SK-N-SH (cell line): Measurements from ENCODE around the gene MARCHF10. TPM values are rescaled to one million over a fixed set of nuclear protein-coding genes. Genes with fewer than 3 reads are reported as not detected.

ENCODE experiments used
- CTCF ChIA-PET: fragments of 300-600, 350-600 bp; formaldehyde crosslinking; extraction: SDS; loops from one replicate; lab custom pipeline; 2021; lab: Yijun Ruan, JAX
- POLR2A ChIA-PET: fragments of 350-600 bp; sonication (Branson Sonifier 250); formaldehyde crosslinking; extraction: SDS; loops from one replicate; lab custom pipeline; 2020; ENCODE audit warnings: antibody characterized with exemption, inconsistent platforms; lab: Yijun Ruan, JAX
- DNase-seq: peaks from one replicate; pipeline ENCODE4 v3.0.0; 2012
- H2AFZ ChIP-seq: fragments of 200-600 bp; sonication (generic); 2 replicates; pipeline ENCODE4 v1.8.1; 2016; ENCODE audit warnings: antibody characterized with exemption, mild to moderate bottlenecking, low read depth
- H3F3A ChIP-seq: fragments of 200-600 bp; sonication (generic); replicated peaks from 2 replicates; pipeline ENCODE3; 2016; ENCODE audit warnings: antibody characterized with exemption, mild to moderate bottlenecking; ENCODE audit not compliant: insufficient read depth
- H3K27ac ChIP-seq, 2 experiments: fragments of 200-500 bp in 1 of 2; fragments of 200-600 bp in 1 of 2; sonication (Bioruptor generic) in 1 of 2; sonication (generic), shearing (Covaris generic) in 1 of 2; 2 replicates each; pipeline versions ENCODE4 v1.5.1 to v1.6.1; 2014 to 2016; ENCODE audit warnings: low read depth in 2 of 2, inconsistent platforms in 1 of 2, low read length in 1 of 2, mild to moderate bottlenecking in 1 of 2, mixed read lengths in 1 of 2
- H3K27me3 ChIP-seq: fragments of 200-600 bp; sonication (generic), shearing (Covaris generic); 2 replicates; pipeline ENCODE4 v1.6.1; 2016; ENCODE audit warnings: mixed run types; ENCODE audit not compliant: insufficient read depth
- H3K36me3 ChIP-seq, 2 experiments: fragments of 200-500 bp in 1 of 2; fragments of 200-600 bp in 1 of 2; sonication (Bioruptor generic) in 1 of 2; sonication (generic) in 1 of 2; replicated peaks in 1 of 2; 2 replicates each; pipeline versions ENCODE3 to v1.5.1; 2014 to 2016; ENCODE audit warnings: low read length in 1 of 2, mild to moderate bottlenecking in 1 of 2; ENCODE audit not compliant: insufficient read depth in 2 of 2, control insufficient read depth in 1 of 2
- H3K4me1 ChIP-seq, 2 experiments: fragments of 200-500 bp in 1 of 2; fragments of 200-600 bp in 1 of 2; sonication (Bioruptor generic) in 1 of 2; sonication (generic), shearing (Covaris generic) in 1 of 2; 2 replicates each; pipeline versions ENCODE4 v1.5.1 to v1.6.1; 2014 to 2016; ENCODE audit warnings: low read depth in 1 of 2, low read length in 1 of 2, mixed run types in 1 of 2; ENCODE audit not compliant: insufficient read depth in 2 of 2, control insufficient read depth in 1 of 2
- H3K4me2 ChIP-seq: fragments of 200-600 bp; sonication (generic), shearing (Covaris generic); 2 replicates; pipeline ENCODE4 v1.6.1; 2017; ENCODE audit warnings: mixed run types
- H3K4me3 ChIP-seq, 2 experiments: fragments of 200-500 bp in 1 of 2; fragments of 200-600 bp in 1 of 2; sonication (Bioruptor generic) in 1 of 2; sonication (generic), shearing (Covaris generic) in 1 of 2; 2 replicates each; pipeline versions ENCODE4 v1.5.1 to v1.8.1; 2014 to 2016; ENCODE audit warnings: low read depth in 2 of 2, inconsistent platforms in 1 of 2, low read length in 1 of 2, mild to moderate bottlenecking in 1 of 2, mixed read lengths in 1 of 2, moderate library complexity in 1 of 2
- H3K79me2 ChIP-seq: fragments of 200-600 bp; sonication (generic); 2 replicates; pipeline ENCODE4 v1.8.1; 2017; ENCODE audit warnings: mild to moderate bottlenecking; ENCODE audit not compliant: insufficient read depth
- H3K9ac ChIP-seq: fragments of 200-600 bp; sonication (generic); 2 replicates; pipeline ENCODE4 v1.6.1; 2017; ENCODE audit warnings: mixed run types
- H3K9me2 ChIP-seq: fragments of 200-600 bp; sonication (generic); 2 replicates; pipeline ENCODE4 v1.6.1; 2017; ENCODE audit warnings: mixed run types
- H3K9me3 ChIP-seq: fragments of 200-600 bp; sonication (generic); 2 replicates; pipeline ENCODE4 v1.6.1; 2017; ENCODE audit warnings: mixed run types, mild to moderate bottlenecking, moderate library complexity
- H4K20me1 ChIP-seq: fragments of 200-600 bp; sonication (generic); 2 replicates; pipeline ENCODE4 v1.6.1; 2017; ENCODE audit warnings: mild to moderate bottlenecking, mixed run types; ENCODE audit not compliant: insufficient read depth
- CHD2 ChIP-seq: fragments of 150-350 bp; IDR thresholded peaks from 2 replicates; pipeline ENCODE4 v1.6.1; 2018; ENCODE audit warnings: low read length; ENCODE audit not compliant: partially characterized antibody
- EP300 ChIP-seq, 2 experiments: IDR thresholded peaks; 2 replicates each; pipeline versions ENCODE4 v1.4.0 to v1.6.1; 2012; ENCODE audit warnings: borderline replicate concordance in 1 of 2, low read depth in 1 of 2, low read length in 1 of 2
- FOSL2 ChIP-seq: IDR thresholded peaks from 2 replicates; pipeline ENCODE4 v1.4.0; 2012; ENCODE audit warnings: low read depth, mild to moderate bottlenecking, moderate library complexity, borderline replicate concordance
- GATA2 ChIP-seq: sonication (generic); formaldehyde crosslinking; IDR thresholded peaks from 2 replicates; pipeline ENCODE4 v1.5.0; 2020; ENCODE audit warnings: mild to moderate bottlenecking, missing genetic modification reagents
- JUND ChIP-seq: IDR thresholded peaks from 2 replicates; pipeline ENCODE4 v1.4.0; 2012
- MEF2A ChIP-seq: IDR thresholded peaks from 2 replicates; pipeline ENCODE4 v1.4.0; 2012; ENCODE audit warnings: low read depth, borderline replicate concordance
- NRF1 ChIP-seq: IDR thresholded peaks from 2 replicates; pipeline ENCODE4 v1.6.1; 2012; ENCODE audit warnings: low read depth, mild to moderate bottlenecking, low read length
- POLR2AphosphoS5 ChIP-seq: IDR thresholded peaks from 2 replicates; pipeline ENCODE4 v1.6.1; 2012; ENCODE audit warnings: low read depth, low read length
- RAD21 ChIP-seq: IDR thresholded peaks from 2 replicates; pipeline ENCODE4 v1.6.1; 2012; ENCODE audit warnings: mild to moderate bottlenecking, low read length
- SIN3A ChIP-seq: IDR thresholded peaks from 2 replicates; pipeline ENCODE4 v1.6.1; 2012; ENCODE audit warnings: low read depth, mild to moderate bottlenecking, low read length, moderate library complexity, borderline replicate concordance
- SMC3 ChIP-seq: IDR thresholded peaks from 2 replicates; pipeline ENCODE4 v1.6.1; 2012; ENCODE audit warnings: low read depth, low read length, improper control_type of control experiment
- TAF1 ChIP-seq: IDR thresholded peaks from 2 replicates; pipeline ENCODE4 v1.6.1; 2012; ENCODE audit warnings: low read depth, mild to moderate bottlenecking, low read length, moderate library complexity, borderline replicate concordance
- YY1 ChIP-seq: IDR thresholded peaks from 2 replicates; pipeline ENCODE4 v1.4.0; 2012; ENCODE audit warnings: low read depth, mild to moderate bottlenecking
- ZBTB33 ChIP-seq: IDR thresholded peaks from 2 replicates; pipeline ENCODE4 v1.4.0; 2012; ENCODE audit warnings: low read depth, borderline replicate concordance
- WGBS: methylation state at CpG from one replicate; pipeline ENCODE4 v1.1.6; 2017; ENCODE audit warnings: low lambda C conversion rate; 5-methylcytosine and 5-hydroxymethylcytosine counted together
- polyA plus RNA-seq, 3 experiments: library from polyadenylated mRNA; depleted of rRNA; stranded (reverse); fragments of >200 nt; gene quantifications; 2 replicates each; pipeline ENCODE4 v1.2.3, GENCODE V29; 2012
- TF ChIP-seq, protein P1 (sequence below): IDR thresholded peaks from 2 replicates; pipeline ENCODE4 v1.4.0; 2012; ENCODE audit warnings: low read depth
- TF ChIP-seq, protein P2 (sequence below): IDR thresholded peaks from 2 replicates; pipeline ENCODE4 v1.6.1; 2012; ENCODE audit warnings: mild to moderate bottlenecking, low read depth, low read length, moderate library complexity
- TF ChIP-seq, protein P3 (sequence below): fragments of 150-350 bp; IDR thresholded peaks from 2 replicates; pipeline ENCODE4 v1.6.1; 2016; ENCODE audit warnings: mild to moderate bottlenecking, low read depth, low read length
- TF ChIP-seq, protein P4 (sequence below): fragments of 200-600 bp; sonication (generic); IDR thresholded peaks from 2 replicates; pipeline ENCODE4 v1.6.1; 2017; ENCODE audit warnings: antibody characterized with exemption, mild to moderate bottlenecking, moderate library complexity

MARCHF10 gene
- polyA plus RNA-seq, 1 of the 3 experiments (the other 2 are of a cell fraction) = 0.16 TPM

DNA sequence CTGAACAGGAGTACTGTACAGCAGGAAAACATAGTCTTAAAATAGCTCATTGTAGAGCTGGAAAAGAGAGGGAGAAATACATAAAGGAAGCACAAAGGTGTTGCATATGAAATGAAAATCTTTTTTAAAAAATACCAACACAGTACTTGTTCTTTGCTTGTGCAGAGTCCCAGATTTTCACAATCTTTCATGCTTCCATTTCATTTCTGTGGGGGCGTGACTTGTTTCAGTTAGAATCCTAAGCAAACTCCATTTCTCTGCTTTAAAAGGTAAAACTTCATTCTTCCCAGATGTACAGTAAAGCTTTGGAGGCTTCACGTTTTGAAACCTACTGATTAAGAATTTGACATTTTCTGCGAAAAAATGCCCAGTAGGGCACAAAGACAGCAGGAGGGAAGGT lies 48.5 kb upstream of the MARCHF10 start:
- H4K20me1 ChIP-seq = no peaks in the 10 kb centered on the region
- H3K27me3 ChIP-seq = no peaks in the 10 kb centered on the region
- H3K9me3 ChIP-seq = no peaks in the 10 kb centered on the region
- no peaks in the 10 kb centered on the region; a peak in 1 of 4 replicates for H3K4me1 ChIP-seq
- no peak overlapping the region for H3K4me2 ChIP-seq
- H3K9ac ChIP-seq = no peak overlapping the region
- 90% methylated on average over 3 of the region's 3 CpGs for WGBS
- DNase-seq = no peak
- ChIA-PET CTCF (interaction anchor here (0.5 to 1.0 kb wide), 2 partner anchors 10 to 11 kb away, joined by 3 to 5 read pairs; no protein-coding TSS in a partner anchor), POLR2A (interaction anchor here (0.5 to 0.6 kb wide), 2 partner anchors 16 to 151 kb away, joined by 3 to 8 read pairs; no protein-coding TSS in a partner anchor)
- H3K27ac ChIP-seq = no peak overlapping the region
- H2AFZ ChIP-seq = no peak overlapping the region
- H3K9me2 ChIP-seq = no peaks in the 10 kb centered on the region
- no peak for TF ChIP-seq SMC3
- TF ChIP-seq ZBTB33 = no peak
- H3K36me3 ChIP-seq = no peaks in the 10 kb centered on the region
- no peaks in the 10 kb centered on the region for H3F3A ChIP-seq
- H3K4me3 ChIP-seq = no peak overlapping the region
- no peaks in the 10 kb centered on the region for H3K79me2 ChIP-seq

GRCh38 chr17:62855156-62855555 lies 47.0 kb upstream of the MARCHF10 start:
- Histone ChIP-seq H3F3A (no peaks in the 10 kb centered on the region), H2AFZ (no peak overlapping the region), H3K79me2 (no peaks in the 10 kb centered on the region), H3K4me2 (no peak overlapping the region), H3K9me3 (no peaks in the 10 kb centered on the region), H3K27ac (no peak overlapping the region), H4K20me1 (no peaks in the 10 kb centered on the region), H3K4me1 (no peaks in the 10 kb centered on the region), H3K36me3 (no peaks in the 10 kb centered on the region), H3K27me3 (no peaks in the 10 kb centered on the region), H3K9ac (no peak overlapping the region), H3K4me3 (no peak overlapping the region), H3K9me2 (no peaks in the 10 kb centered on the region)
- no peak for DNase-seq
- POLR2A ChIA-PET = interaction anchor here (0.9 kb wide), 1 partner anchor 15 kb away, joined by 4 read pairs; no protein-coding TSS in a partner anchor
- CTCF ChIA-PET = no interaction called here
- 84% methylated on average over 5 of the region's 5 CpGs for WGBS
- TF ChIP-seq TAF1 (no peak), YY1 (no peak), FOSL2 (no peak), SIN3A (no peak), POLR2AphosphoS5 (no peak), RAD21 (no peak), MEF2A (no peak), GATA2 (CRISPR knock-in tag) (no peak), CHD2 (no peak), EP300 (IDR thresholded peaks at IDR 0.05; ENCODE audit: borderline replicate concordance in 1 of 2, low read depth in 1 of 2, low read length in 1 of 2) (no peak), NRF1 (no peak), JUND (no peak)
- TF ChIP-seq, protein P1, sequence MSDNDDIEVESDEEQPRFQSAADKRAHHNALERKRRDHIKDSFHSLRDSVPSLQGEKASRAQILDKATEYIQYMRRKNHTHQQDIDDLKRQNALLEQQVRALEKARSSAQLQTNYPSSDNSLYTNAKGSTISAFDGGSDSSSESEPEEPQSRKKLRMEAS = no peak
- TF ChIP-seq, protein P2, sequence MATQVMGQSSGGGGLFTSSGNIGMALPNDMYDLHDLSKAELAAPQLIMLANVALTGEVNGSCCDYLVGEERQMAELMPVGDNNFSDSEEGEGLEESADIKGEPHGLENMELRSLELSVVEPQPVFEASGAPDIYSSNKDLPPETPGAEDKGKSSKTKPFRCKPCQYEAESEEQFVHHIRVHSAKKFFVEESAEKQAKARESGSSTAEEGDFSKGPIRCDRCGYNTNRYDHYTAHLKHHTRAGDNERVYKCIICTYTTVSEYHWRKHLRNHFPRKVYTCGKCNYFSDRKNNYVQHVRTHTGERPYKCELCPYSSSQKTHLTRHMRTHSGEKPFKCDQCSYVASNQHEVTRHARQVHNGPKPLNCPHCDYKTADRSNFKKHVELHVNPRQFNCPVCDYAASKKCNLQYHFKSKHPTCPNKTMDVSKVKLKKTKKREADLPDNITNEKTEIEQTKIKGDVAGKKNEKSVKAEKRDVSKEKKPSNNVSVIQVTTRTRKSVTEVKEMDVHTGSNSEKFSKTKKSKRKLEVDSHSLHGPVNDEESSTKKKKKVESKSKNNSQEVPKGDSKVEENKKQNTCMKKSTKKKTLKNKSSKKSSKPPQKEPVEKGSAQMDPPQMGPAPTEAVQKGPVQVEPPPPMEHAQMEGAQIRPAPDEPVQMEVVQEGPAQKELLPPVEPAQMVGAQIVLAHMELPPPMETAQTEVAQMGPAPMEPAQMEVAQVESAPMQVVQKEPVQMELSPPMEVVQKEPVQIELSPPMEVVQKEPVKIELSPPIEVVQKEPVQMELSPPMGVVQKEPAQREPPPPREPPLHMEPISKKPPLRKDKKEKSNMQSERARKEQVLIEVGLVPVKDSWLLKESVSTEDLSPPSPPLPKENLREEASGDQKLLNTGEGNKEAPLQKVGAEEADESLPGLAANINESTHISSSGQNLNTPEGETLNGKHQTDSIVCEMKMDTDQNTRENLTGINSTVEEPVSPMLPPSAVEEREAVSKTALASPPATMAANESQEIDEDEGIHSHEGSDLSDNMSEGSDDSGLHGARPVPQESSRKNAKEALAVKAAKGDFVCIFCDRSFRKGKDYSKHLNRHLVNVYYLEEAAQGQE = no peak
- TF ChIP-seq, protein P3, sequence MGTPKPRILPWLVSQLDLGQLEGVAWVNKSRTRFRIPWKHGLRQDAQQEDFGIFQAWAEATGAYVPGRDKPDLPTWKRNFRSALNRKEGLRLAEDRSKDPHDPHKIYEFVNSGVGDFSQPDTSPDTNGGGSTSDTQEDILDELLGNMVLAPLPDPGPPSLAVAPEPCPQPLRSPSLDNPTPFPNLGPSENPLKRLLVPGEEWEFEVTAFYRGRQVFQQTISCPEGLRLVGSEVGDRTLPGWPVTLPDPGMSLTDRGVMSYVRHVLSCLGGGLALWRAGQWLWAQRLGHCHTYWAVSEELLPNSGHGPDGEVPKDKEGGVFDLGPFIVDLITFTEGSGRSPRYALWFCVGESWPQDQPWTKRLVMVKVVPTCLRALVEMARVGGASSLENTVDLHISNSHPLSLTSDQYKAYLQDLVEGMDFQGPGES = no peak
- TF ChIP-seq, protein P4, sequence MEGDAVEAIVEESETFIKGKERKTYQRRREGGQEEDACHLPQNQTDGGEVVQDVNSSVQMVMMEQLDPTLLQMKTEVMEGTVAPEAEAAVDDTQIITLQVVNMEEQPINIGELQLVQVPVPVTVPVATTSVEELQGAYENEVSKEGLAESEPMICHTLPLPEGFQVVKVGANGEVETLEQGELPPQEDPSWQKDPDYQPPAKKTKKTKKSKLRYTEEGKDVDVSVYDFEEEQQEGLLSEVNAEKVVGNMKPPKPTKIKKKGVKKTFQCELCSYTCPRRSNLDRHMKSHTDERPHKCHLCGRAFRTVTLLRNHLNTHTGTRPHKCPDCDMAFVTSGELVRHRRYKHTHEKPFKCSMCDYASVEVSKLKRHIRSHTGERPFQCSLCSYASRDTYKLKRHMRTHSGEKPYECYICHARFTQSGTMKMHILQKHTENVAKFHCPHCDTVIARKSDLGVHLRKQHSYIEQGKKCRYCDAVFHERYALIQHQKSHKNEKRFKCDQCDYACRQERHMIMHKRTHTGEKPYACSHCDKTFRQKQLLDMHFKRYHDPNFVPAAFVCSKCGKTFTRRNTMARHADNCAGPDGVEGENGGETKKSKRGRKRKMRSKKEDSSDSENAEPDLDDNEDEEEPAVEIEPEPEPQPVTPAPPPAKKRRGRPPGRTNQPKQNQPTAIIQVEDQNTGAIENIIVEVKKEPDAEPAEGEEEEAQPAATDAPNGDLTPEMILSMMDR = no peak
